ENCODE measurements around the gene PTER.

Gene PTER

GRCh38 chr10:16436758-16437539, at the start of gene PTER:
Gene PTER (plus strand): TSS chr10:16437010. CDS start chr10:16484385, 47,375 bp downstream.
- DNase-seq (ENCODE audit: low read depth): peak; percentile 97

- DNase-seq (ENCODE audit: low read depth): no peak
Observed at GRCh38 chr10:16392531-16393069, 44.2 kb upstream of the PTER start.

GRCh38 chr10:16393271-16393858, 43.4 kb upstream of the PTER start:
- DNase-seq (ENCODE audit: low read depth): no peak

- no peak for DNase-seq (ENCODE audit: low read depth)
Observed at GRCh38 chr10:16401416-16401815, 35.4 kb upstream of the PTER start.

DNA sequence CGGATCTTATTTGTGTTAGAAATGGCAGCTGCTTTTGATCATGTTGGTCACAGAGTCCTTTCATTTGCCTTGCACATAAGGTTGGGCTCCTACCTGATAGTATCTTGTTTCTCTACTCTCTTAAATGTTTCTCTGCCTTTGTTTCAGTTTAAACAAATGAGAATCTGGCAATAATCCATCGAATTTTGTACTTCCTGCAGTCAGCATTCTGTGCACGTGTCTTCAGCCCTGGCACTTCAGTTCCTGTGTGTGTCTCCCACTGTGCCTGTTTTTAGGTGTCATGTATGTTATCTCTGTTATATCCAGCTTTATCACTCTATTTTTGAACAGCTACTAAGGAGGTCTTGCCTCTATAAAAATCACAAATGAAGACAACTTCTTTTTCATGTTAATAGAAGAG, 28.4 kb upstream of the PTER start:
- no peak for DNase-seq (ENCODE audit: low read depth)

GRCh38 chr10:16417341-16417740, 19.5 kb upstream of the PTER start:
- no peak for DNase-seq (ENCODE audit: low read depth)

DNA sequence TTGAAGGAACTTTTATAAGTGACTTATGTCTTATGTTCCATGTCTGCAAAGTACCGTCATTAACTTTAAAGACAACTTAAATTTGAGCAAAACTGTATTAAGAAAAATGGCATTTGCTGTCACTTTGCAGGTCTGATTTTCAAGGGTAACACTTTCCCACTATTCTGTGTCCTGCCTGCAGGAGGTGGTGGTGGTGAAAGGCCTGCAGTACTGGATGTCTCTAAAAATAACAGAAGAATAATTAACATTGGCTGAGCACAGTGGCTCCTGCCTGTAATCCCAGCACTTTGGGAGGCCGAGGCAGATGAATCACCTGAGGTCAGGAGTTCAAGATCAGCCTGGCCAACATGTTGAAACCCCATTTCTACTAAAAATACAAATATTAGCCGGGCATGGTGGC, 13.2 kb upstream of the PTER start:
- DNase-seq (ENCODE audit: low read depth): no peak

DNA sequence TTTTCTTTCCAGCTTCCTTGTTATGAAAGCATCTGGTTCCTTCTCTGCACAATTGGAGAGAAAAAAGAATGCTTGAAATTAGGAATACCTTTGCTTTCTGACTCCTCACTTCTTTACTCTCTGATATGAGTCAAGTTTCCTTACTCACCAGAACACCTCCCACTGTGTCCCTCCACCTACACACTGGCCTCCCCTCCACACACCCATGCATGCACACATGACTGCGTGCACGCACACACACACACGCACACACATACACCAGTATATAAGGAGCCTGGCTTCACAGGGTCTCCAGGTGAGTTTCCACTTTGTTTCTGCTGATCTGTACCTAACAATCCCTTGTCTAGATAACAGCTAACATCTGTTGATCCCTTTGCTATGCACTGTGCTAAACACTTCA, 11.4 kb upstream of the PTER start:
- DNase-seq (ENCODE audit: low read depth): no peak

GRCh38 chr10:16429539-16429938, 7.3 kb upstream of the PTER start:
- no peak for DNase-seq (ENCODE audit: low read depth)

GRCh38 chr10:16436367-16436757, 448 bp upstream of the PTER start:
- DNase-seq (ENCODE audit: low read depth): no peak

DNA sequence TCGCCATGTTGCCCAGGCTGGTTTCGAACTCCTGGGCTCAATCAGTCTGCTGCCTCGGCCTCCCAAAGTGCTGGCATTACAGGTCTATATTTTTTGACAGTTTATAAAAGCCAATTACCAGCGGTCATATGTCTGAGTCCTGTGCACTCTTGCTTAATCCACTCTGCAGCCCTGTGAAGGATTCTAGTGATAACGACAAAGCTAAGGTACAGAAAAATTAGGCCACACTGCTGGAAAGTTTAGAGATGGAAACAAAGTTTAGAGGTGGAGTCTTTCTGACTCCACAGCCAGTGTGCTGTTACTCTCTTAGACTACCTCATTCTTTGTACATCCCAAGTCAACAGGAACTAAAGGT, 707 bp downstream of the PTER start:
- DNase-seq (ENCODE audit: low read depth): no peak

- no peak for DNase-seq (ENCODE audit: low read depth)
Observed at GRCh38 chr10:16439295-16439694, 2.5 kb downstream of the PTER start.

GRCh38 chr10:16440396-16441133, 3.8 kb downstream of the PTER start:
- DNase-seq (ENCODE audit: low read depth): no peak

GRCh38 chr10:16441173-16441840, 4.5 kb downstream of the PTER start:
- DNase-seq (ENCODE audit: low read depth): no peak

DNA sequence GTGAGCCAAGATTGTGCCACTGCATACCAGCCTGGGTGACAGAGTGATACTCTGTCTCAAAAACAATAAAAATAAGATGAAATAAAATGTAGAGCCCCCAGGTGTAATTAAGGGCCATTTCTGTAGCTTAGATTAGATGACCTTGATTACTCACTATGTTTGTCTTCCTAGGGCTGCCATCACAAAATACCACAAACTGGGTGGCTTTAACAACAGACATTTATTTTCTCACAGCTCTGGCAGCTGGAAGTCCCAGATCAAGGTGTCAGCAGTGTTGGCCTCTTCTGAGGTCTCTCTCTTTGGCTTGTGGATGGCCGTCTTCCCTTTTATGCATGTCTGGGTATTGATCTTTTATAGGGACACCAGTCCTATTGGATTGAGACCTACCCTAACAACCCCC, 6.1 kb downstream of the PTER start:
- no peak for DNase-seq (ENCODE audit: low read depth)

DNA sequence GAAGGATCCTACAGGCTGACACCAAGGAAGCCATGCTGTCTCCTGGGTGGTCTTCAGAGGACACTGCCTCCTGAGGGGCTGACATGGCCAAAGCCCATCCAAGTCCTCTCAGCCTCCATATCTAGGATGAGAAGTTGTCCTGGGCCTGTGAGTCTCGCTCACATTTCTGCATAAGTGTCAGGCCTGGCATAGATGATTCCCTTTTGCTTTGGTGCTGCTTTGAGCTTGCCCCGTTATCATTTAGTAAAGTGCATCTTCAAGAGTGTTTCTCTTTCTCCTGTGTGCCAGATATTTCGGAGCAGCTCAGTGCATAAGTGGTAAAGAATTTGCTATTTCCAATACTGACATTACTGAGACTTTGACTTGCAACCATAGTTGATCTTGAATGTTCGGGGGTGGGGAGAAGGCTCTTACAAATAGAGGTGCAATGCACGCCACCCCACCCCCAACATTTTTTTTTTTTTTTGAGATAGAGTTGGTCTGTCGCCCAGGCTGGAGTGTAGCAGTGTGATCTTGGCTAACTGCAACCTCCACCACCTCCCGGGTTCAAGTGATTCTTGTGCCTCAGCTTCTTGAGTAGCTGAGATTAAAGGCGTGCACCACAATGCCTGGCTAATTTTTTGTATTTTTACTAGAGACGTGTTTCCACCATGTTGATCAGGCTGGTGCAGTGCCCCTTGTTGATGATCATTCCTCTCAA, 9.1 kb downstream of the PTER start:
- DNase-seq (ENCODE audit: low read depth): no peak

GRCh38 chr10:16449454-16449853, 12.6 kb downstream of the PTER start:
- no peak for DNase-seq (ENCODE audit: low read depth)

- DNase-seq (ENCODE audit: low read depth): no peak
Observed at GRCh38 chr10:16458166-16458955, 21.6 kb downstream of the PTER start.

GRCh38 chr10:16459423-16459939, 22.7 kb downstream of the PTER start:
- no peak for DNase-seq (ENCODE audit: low read depth)

- no peak for DNase-seq (ENCODE audit: low read depth)
Observed at GRCh38 chr10:16466001-16466400, 29.2 kb downstream of the PTER start.

DNA sequence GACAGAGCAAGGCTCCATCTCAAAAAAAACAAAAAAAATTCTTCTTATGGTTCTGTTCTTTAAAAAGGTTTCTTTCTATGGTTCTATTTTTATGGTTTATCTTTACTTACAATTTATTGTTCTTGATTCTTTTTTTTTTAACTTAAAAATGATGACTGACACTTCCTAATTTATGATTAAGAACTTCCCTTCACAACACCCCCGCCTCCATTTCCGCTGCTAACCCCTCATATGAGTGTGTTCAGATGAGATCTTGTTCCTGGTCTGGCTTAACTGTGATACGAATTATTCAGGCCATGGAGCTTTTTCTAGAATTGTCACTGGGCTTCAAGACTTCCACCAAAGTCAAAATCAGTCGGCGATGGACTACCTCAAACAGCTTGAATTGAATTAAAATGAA, 33.9 kb downstream of the PTER start:
- peak; percentile 16 for DNase-seq (ENCODE audit: low read depth)
